HepG2 (cell line): ENCODE measurements around the gene FAM120B. TPM values are rescaled to one million over a fixed set of nuclear protein-coding genes. Genes with fewer than 3 reads are reported as not detected.

Source experiments
- ARID4A ChIP-seq: sonication (generic); formaldehyde crosslinking; IDR thresholded peaks from 2 replicates; pipeline ENCODE4 v1.5.0; 2020; ENCODE audit warnings: mild to moderate bottlenecking, missing genetic modification reagents, borderline replicate concordance
- MAFF ChIP-seq: IDR thresholded peaks from 2 replicates; pipeline ENCODE4 v1.6.1; 2011; ENCODE audit warnings: low read depth, low read length, improper control_type of control experiment
- MTA1 ChIP-seq: sonication (generic); formaldehyde crosslinking; IDR thresholded peaks from 2 replicates; pipeline ENCODE4 v1.4.0; 2020; ENCODE audit warnings: missing genetic modification reagents, mild to moderate bottlenecking, borderline replicate concordance
- NBN ChIP-seq: fragments of 450-650 bp; conservative IDR thresholded peaks from 2 replicates; pipeline ENCODE4 v1.6.1; 2017
- NFIC ChIP-seq: IDR thresholded peaks from 2 replicates; pipeline ENCODE4 v1.6.1; 2012; ENCODE audit warnings: mild to moderate bottlenecking, low read length, inconsistent platforms
- PHF21A ChIP-seq: sonication (generic); formaldehyde crosslinking; IDR thresholded peaks from 2 replicates; pipeline ENCODE4 v1.5.0; 2020; ENCODE audit warnings: mild to moderate bottlenecking, missing genetic modification reagents
- SMARCE1 ChIP-seq: fragments of 450-650 bp; IDR thresholded peaks from 2 replicates; pipeline ENCODE4 v1.6.1; 2017; ENCODE audit warnings: borderline replicate concordance
- TSC22D2 ChIP-seq: sonication (generic); formaldehyde crosslinking; IDR thresholded peaks from 2 replicates; pipeline ENCODE4 v1.5.1; 2020; ENCODE audit warnings: missing genetic modification reagents, mild to moderate bottlenecking, borderline replicate concordance
- ZFAT ChIP-seq: sonication (generic); formaldehyde crosslinking; conservative IDR thresholded peaks from 2 replicates; pipeline ENCODE4 v1.8.1; 2023; ENCODE audit warnings: missing genetic modification reagents, inconsistent platforms
- ZFP90 ChIP-seq: sonication (generic); formaldehyde crosslinking; IDR thresholded peaks from 2 replicates; pipeline ENCODE4 v1.8.0; 2022; ENCODE audit warnings: missing genetic modification reagents, mild to moderate bottlenecking, inconsistent platforms, borderline replicate concordance
- ZNF101 ChIP-seq: sonication (generic); formaldehyde crosslinking; IDR thresholded peaks from 2 replicates; pipeline ENCODE4 v1.4.0; 2020; ENCODE audit warnings: mild to moderate bottlenecking, low read depth, missing genetic modification reagents, borderline replicate concordance
- ZNF713 ChIP-seq: sonication (generic); formaldehyde crosslinking; IDR thresholded peaks from 2 replicates; pipeline ENCODE4 v1.4.0; 2020; ENCODE audit warnings: mild to moderate bottlenecking, missing genetic modification reagents
- ZNF746 ChIP-seq: sonication (generic); formaldehyde crosslinking; IDR thresholded peaks from 2 replicates; pipeline ENCODE4 v1.8.0; 2022; ENCODE audit warnings: mild to moderate bottlenecking, missing genetic modification reagents
- polyA plus RNA-seq, 8 experiments: library from polyadenylated mRNA; depleted of rRNA in 3 of 8; stranded (reverse) in 7 of 8; unstranded in 1 of 8; fragments of >200 nt; fragmentation: Illumina TruSeq in 4 of 8; extraction: Trizol in 4 of 8; gene quantifications; 2 replicates each; pipeline versions ENCODE4 v1.2.1 to v1.2.3, GENCODE V29; 2011 to 2016; ENCODE audit warnings: low read depth in 4 of 8, missing spikeins in 1 of 8, mixed read lengths in 1 of 8; ENCODE audit not compliant: insufficient read depth in 1 of 8
- total RNA-seq, 5 experiments: library from RNA; depleted of rRNA; stranded (reverse); fragments of >200 nt; fragmentation: Illumina TruSeq; extraction: Trizol; gene quantifications; 2 replicates each; pipeline ENCODE4 v1.2.3, GENCODE V29; 2016; ENCODE audit warnings: low read depth in 1 of 5
- TF ChIP-seq, protein P1 (sequence below): sonication (generic); formaldehyde crosslinking; IDR thresholded peaks from 2 replicates; pipeline ENCODE4 v1.5.1; 2020; ENCODE audit warnings: mild to moderate bottlenecking, missing genetic modification reagents
- TF ChIP-seq, protein P2 (sequence below): IDR thresholded peaks from 2 replicates; pipeline ENCODE4 v1.6.1; 2012; ENCODE audit warnings: low read depth, low read length, improper control_type of control experiment
- TF ChIP-seq, protein P3 (sequence below): IDR thresholded peaks from 2 replicates; pipeline ENCODE4 v1.6.1; 2016
- TF ChIP-seq, protein P4 (sequence below): sonication (generic); formaldehyde crosslinking; IDR thresholded peaks from 2 replicates; pipeline ENCODE4 v1.4.0; 2020; ENCODE audit warnings: mild to moderate bottlenecking, missing genetic modification reagents

FAM120B gene
- total and polyA plus RNA-seq, 2 of the 13 experiments (the other 11 are each of a cell fraction or from before 2014, with no cell fraction given) = 9.2 to 10.7 TPM

DNA sequence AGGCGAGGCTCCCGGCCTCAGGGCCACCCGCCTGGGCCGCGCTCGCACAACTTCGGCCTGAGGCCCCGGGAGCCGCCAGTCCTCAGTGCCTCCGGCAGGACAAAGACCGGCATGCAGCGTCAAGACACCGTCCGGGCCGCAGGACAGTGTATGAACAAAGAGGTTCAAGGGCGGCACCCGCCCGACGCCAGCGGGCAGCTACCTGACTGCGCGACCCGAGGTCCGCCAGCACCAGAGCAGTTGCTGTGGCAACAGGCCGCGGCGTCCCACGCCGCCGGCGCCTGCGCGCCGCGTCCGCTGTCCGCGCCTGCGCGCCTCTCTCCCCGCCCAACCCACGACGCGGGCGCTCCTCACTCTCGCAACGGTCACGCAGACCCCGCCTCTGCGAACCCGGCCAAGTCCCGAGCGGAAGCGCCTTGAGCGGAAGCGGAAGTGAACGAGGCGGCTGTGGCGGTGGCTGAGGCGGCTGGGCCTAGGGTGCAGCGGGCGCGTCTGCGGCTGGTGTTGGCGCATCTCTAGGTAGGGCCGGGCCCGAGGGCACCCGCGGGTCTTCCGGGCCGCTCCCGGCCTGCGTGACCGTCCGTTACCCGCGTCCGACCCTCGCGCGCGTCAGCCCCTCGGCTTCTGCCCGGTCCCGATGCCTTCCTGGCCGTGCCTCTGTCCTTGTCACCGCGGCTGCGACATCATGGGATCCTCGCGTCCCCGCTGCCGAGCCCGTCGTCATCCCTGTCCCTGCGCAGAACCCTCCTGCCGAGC, at the start of gene FAM120B (continued):
- TF ChIP-seq ZFP90 (CRISPR knock-in tag) (peak; percentile 85; the same call in 1 of the 2 replicates), ZNF101 (CRISPR knock-in tag) (peak; percentile 95), TSC22D2 (peak; percentile 43; the same call in 1 of the 2 replicates), MAFF (no peak), SMARCE1 (no peak), MTA1 (CRISPR knock-in tag) (peak; percentile 91), ZFAT (CRISPR knock-in tag) (no peak; the same call in 1 of the 2 replicates), ZNF713 (CRISPR knock-in tag) (peak; percentile 92), NFIC (no peak), PHF21A (CRISPR knock-in tag) (no peak; the same call in none of the 2 replicates), ZNF746 (CRISPR knock-in tag) (no peak), NBN (no peak), ARID4A (CRISPR knock-in tag) (peak; percentile 98)
- TF ChIP-seq, protein P1, sequence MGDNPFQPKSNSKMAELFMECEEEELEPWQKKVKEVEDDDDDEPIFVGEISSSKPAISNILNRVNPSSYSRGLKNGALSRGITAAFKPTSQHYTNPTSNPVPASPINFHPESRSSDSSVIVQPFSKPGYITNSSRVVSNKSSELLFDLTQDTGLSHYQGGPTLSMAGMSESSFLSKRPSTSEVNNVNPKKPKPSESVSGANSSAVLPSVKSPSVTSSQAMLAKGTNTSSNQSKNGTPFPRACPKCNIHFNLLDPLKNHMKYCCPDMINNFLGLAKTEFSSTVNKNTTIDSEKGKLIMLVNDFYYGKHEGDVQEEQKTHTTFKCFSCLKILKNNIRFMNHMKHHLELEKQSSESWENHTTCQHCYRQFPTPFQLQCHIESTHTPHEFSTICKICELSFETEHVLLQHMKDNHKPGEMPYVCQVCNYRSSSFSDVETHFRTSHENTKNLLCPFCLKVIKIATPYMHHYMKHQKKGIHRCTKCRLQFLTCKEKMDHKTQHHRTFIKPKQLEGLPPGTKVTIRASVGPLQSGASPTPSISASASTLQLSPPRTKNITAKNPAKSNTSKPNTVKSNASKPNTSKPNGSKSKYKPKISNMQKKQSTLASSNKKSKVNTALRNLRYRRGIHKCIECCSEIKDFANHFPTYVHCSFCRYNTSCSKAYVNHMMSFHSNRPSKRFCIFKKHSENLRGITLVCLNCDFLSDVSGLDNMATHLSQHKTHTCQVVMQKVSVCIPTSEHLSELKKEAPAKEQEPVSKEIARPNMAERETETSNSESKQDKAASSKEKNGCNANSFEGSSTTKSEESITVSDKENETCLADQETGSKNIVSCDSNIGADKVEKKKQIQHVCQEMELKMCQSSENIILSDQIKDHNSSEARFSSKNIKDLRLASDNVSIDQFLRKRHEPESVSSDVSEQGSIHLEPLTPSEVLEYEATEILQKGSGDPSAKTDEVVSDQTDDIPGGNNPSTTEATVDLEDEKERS (CRISPR knock-in tag) = peak; percentile 75; the same call in 1 of the 2 replicates
- TF ChIP-seq, protein P2, sequence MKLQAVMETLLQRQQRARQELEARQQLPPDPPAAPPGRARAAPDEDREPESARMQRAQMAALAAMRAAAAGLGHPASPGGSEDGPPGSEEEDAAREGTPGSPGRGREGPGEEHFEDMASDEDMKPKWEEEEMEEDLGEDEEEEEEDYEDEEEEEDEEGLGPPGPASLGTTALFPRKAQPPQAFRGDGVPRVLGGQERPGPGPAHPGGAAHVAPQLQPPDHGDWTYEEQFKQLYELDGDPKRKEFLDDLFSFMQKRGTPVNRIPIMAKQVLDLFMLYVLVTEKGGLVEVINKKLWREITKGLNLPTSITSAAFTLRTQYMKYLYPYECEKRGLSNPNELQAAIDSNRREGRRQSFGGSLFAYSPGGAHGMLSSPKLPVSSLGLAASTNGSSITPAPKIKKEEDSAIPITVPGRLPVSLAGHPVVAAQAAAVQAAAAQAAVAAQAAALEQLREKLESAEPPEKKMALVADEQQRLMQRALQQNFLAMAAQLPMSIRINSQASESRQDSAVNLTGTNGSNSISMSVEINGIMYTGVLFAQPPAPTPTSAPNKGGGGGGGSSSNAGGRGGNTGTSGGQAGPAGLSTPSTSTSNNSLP = no peak
- TF ChIP-seq, protein P3, sequence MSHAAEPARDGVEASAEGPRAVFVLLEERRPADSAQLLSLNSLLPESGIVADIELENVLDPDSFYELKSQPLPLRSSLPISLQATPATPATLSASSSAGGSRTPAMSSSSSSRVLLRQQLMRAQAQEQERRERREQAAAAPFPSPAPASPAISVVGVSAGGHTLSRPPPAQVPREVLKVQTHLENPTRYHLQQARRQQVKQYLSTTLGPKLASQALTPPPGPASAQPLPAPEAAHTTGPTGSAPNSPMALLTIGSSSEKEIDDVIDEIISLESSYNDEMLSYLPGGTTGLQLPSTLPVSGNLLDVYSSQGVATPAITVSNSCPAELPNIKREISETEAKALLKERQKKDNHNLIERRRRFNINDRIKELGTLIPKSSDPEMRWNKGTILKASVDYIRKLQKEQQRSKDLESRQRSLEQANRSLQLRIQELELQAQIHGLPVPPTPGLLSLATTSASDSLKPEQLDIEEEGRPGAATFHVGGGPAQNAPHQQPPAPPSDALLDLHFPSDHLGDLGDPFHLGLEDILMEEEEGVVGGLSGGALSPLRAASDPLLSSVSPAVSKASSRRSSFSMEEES (CRISPR knock-in tag) = no peak; the same call in 1 of the 2 replicates
- TF ChIP-seq, protein P4, sequence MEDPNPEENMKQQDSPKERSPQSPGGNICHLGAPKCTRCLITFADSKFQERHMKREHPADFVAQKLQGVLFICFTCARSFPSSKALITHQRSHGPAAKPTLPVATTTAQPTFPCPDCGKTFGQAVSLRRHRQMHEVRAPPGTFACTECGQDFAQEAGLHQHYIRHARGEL (CRISPR knock-in tag) = peak; percentile 72; the same call in 1 of the 2 replicates
